Nucleus accumbens (tissue), 56 donors: Measurements from ENCODE around the gene GRID1.
"Not testable (repeated sequence)": the region's sequence is repeated elsewhere in the genome, so short reads cannot be mapped to it uniquely, and the experiment has no call there.

Experiments
- DNase-seq, 56 donors: peaks; one replicate each; lab custom pipeline; 2025; lab: John Stamatoyannopoulos, UW

GRID1 gene

GRCh38 chr10:86106616-86107015, 260.0 kb downstream of the GRID1 start:
- no peak for DNase-seq

GRCh38 chr10:86105640-86106039, 261.0 kb downstream of the GRID1 start:
- DNase-seq = no peak

- DNase-seq = no peak
Observed at GRCh38 chr10:86105181-86105580, 261.4 kb downstream of the GRID1 start.

- DNase-seq = peak in 1 of 56 donors; percentile 15
Observed at GRCh38 chr10:86104611-86105145, 261.9 kb downstream of the GRID1 start.

GRCh38 chr10:86104156-86104555, 262.4 kb downstream of the GRID1 start:
- no peak for DNase-seq

GRCh38 chr10:86103391-86104101, 263.0 kb downstream of the GRID1 start:
- DNase-seq = peak in 1 of 56 donors; percentile 28

GRCh38 chr10:86102451-86102850, 264.1 kb downstream of the GRID1 start:
- DNase-seq = no peak

- no peak for DNase-seq
Observed at GRCh38 chr10:86102031-86102430, 264.6 kb downstream of the GRID1 start.

GRCh38 chr10:86100581-86101061, 266.0 kb downstream of the GRID1 start:
- no peak for DNase-seq

GRCh38 chr10:86099542-86100334, 266.9 kb downstream of the GRID1 start:
- DNase-seq = no peak

- no peak for DNase-seq
Observed at GRCh38 chr10:86098187-86098881, 268.3 kb downstream of the GRID1 start.

- DNase-seq = not testable (repeated sequence)
Observed at GRCh38 chr10:86095061-86095460, 271.5 kb downstream of the GRID1 start.

GRCh38 chr10:86092311-86092710, 274.3 kb downstream of the GRID1 start:
- not testable (repeated sequence) for DNase-seq

- DNase-seq = no peak
Observed at GRCh38 chr10:86091216-86091615, 275.4 kb downstream of the GRID1 start.

- DNase-seq = no peak
Observed at GRCh38 chr10:86090807-86091206, 275.8 kb downstream of the GRID1 start.

GRCh38 chr10:86087716-86088115, 278.9 kb downstream of the GRID1 start:
- DNase-seq = peak in 52 of 56 donors; percentile 20 to 86 (median 66)

- no peak for DNase-seq
Observed at GRCh38 chr10:86086418-86086817, 280.2 kb downstream of the GRID1 start.

GRCh38 chr10:86085686-86086085, 280.9 kb downstream of the GRID1 start:
- no peak for DNase-seq

GRCh38 chr10:86085136-86085535, 281.5 kb downstream of the GRID1 start:
- DNase-seq = no peak

GRCh38 chr10:86084585-86084984, 282.0 kb downstream of the GRID1 start:
- no peak for DNase-seq

- no peak for DNase-seq
Observed at GRCh38 chr10:86083664-86084175, 282.9 kb downstream of the GRID1 start.
